GM12892 (cell line): ENCODE measurements around the gene GCC1.

Experiments used
- POLR2A ChIP-seq: IDR thresholded peaks from 2 replicates; pipeline ENCODE4 v1.6.1; 2011; ENCODE audit warnings: low read depth, low read length, control low read depth
- POLR2AphosphoS5 ChIP-seq: IDR thresholded peaks from 2 replicates; pipeline ENCODE4 v1.6.1; 2011; ENCODE audit warnings: low read depth, low read length, control low read depth
- TAF1 ChIP-seq: IDR thresholded peaks from 2 replicates; pipeline ENCODE4 v1.6.1; 2011; ENCODE audit warnings: low read depth, mild to moderate bottlenecking, control low read depth, low read length, borderline replicate concordance

DNA sequence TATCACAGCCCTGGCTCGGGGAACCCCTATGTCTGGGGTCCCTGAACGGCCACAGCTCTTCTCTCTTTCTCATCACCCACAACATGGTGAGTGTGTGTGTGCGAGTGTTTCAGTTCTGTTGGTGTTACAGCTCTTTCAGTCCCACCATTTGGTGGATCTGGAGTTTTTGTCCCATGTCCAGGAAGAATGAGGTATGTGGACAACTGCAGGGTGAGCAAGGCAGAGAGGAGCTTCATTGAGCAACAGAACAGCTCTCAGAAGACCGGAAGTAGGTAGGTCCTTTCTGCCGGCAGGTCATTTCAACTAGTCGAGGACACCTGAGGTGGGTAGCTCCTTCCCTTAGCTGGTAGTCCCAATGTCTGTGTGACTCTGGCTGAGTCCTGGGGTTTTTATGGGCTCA lies 23.1 kb upstream of the GCC1 start:
- TF ChIP-seq TAF1 = no peak
- no peak for TF ChIP-seq POLR2A
- no peak for TF ChIP-seq POLR2AphosphoS5
